ENCODE measurements around the gene PC.
"Not testable (repeated sequence)": the region's sequence is repeated elsewhere in the genome, so short reads cannot be mapped to it uniquely, and the experiment has no call there.

The PC gene

DNA sequence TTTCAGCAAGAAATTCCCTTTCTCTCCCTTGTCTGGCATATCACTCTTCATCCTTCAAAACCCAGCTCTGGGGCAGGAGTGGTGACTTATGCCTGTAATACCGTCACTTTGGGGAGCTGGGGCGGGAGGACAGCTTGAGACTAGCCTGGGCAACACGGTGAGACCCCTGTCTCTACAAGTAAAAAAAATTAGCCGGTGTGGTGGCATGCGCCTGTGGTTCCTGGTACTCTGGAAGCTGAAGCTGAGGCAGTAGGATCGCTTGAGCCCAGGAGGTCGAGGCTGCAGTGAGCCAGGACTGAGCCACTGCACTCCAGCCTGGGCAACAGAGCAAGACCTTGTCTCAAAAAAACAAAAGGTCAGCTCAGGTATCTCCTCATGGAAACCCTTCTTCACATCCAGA, 116.3 kb downstream of the PC start:
- no peak for DNase-seq

DNA sequence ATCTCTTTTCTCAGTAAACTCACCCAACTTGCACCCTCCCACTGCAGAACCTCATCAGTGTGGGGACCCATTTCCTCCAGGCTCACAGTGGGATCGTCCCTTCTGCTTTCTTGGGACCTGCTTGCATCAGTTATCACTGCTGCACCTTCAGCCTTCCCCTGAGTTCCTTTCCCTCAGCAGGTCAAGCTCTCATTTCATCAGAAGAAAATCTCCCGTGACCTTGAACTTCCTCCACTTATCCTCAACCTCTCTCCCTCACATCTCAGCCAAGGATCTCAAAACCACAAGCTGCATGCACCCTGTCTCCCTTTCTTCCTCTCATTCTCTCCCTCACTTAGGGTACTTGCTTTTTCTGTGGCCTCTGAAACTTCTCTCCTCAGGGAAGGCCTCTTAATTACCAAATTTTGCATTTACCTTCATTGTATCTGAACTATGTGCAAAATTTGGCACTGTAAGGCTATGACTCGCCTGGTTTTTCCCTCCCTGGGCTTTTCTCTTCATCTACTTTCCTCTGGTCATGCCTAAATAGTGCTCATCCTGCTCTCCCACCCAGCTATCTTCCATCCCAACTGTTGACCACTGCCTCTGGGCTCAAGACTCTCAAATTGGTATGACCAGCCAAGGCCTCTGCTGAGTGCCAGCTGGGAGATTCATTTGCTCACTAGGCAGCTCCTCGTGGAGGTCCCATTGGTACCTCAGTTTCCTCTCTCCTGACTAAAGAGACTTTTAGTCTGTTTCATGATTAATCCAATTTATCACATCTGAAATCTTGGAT, 117.7 kb downstream of the PC start:
- no peak for DNase-seq

DNA sequence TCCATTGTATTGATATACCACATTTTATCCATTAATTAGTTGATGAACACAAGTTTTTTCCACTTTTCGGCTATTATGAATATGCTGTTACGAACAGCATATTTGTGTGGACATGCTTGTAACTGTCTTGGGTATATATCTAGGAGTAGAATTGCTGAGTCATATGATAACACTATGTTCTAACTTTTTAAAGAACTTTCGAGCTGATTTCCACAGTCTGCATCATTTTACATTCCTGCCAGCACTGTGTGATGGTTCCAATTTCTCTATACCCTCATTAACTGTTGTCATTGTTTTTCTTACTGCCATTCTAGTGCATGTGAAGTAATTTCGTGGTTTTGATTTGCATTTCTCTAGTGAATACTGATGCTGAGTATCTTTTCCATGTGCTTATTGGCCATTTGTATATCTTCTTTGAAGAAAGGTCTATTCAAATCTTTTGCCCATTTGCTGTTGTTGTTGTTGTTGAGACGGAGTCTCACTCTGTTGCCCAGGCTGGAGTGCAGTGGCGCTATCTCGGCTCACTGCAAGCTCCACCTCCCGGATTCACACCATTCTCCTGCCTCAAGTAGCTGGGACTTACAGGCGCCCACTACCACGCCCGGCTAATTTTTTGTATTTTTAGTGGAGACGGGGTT, 122.3 kb downstream of the PC start:
- DNase-seq = no peak

- DNase-seq = no peak
These were observed 123.2 kb downstream of the PC start for GRCh38 chr11:66834943-66835342.

DNA sequence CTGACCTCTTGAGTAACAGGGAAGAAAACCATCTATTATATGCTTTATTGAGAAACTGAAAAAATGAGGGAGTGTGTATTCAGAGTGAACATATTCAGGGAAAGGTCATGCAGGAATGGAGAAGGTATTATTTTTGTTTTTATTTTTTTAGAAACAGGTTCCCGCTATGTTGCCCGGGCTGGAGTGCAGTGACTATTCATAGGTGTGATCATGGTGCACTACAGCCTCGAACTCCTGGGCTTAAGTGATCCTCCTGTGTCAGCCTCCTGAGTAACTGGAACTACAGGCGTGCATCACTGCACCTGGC, 123.7 kb downstream of the PC start:
- DNase-seq = no peak

DNA sequence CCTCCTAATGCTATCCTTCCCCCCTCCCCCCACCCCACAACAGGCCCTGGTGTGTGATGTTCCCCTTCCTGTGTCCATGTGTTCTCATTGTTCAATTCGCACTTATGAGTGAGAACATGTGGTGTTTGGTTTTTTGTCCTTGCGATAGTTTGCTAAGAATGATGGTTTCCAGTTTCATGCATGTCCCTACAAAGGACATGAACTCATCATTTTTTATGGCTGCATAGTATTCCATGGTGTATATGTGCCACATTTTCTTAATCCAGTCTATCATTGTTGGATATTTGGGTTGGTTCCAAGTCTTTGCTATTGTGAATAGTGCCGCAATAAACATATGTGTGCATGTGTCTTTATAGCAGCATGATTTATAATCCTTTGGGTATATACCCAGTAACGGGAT, 133.6 kb downstream of the PC start:
- DNase-seq = not testable (repeated sequence)

DNA sequence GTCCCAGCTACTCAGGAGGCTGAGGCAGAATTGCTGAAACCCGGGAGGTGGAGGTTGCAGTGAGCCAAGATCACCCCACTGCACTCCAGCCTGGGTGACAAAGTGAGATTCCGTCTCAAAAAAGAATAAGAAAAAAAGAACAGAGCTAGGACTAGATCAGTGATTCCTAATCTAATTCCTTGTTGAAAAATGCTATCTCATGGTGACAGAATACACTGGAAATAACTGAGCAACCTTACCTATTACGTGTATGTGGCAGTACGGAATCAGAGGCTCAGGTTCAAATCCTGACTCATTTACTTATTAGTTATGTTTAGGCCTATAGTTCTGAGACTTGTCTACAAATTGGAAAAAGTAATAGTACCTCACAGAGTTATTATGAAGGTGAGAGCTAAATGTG, 134.5 kb downstream of the PC start:
- DNase-seq = no peak

DNA sequence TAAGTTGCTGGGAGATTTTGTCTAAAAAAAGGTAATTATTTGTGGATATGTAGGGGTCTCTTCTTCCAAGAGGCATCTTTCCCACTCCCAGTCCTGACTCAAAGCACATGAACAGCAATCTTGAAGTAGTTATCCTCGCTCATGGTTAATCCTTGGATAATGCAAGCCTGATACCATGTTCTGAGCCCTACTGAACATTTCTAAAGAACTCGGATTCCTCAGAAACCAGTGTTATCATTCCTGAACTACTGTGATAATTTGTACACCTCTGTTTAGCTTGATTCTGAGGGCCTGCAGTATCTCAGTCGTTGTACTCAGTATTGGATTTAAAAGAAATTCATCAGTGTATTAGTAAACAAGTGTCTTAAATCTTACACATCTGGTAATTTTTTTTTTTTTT, 137.3 kb downstream of the PC start:
- DNase-seq = no peak

DNA sequence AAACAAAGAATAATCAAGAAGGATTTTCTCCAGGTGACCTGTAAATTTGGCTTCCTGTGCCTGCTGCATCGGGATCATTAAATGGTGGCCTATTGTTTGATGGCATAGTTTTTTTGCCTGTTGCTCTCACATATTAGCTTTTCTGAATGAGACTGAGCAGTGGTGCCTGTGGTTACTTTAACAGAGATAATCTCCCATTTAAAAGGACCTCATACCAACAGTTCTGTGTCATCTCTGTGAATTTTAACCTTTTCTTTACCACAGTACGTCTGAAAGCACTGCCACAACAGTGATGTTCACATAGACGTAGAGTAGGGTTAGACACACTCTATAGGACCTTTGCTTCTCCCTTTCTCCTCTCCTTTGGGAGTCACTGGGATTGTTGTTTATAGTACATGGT, 137.8 kb downstream of the PC start:
- DNase-seq = no peak

- no peak for DNase-seq
These were observed 139.8 kb downstream of the PC start for GRCh38 chr11:66818231-66818955.

GRCh38 chr11:66815646-66816045, 142.5 kb downstream of the PC start:
- no peak for DNase-seq

GRCh38 chr11:66814678-66815077, 143.5 kb downstream of the PC start:
- DNase-seq = no peak

- DNase-seq = no peak
These were observed 147.5 kb downstream of the PC start for GRCh38 chr11:66810576-66811185.

GRCh38 chr11:66809592-66809991, 148.6 kb downstream of the PC start:
- DNase-seq = no peak

- no peak for DNase-seq
These were observed 157.3 kb downstream of the PC start for GRCh38 chr11:66800720-66801428.

- not testable (repeated sequence) for DNase-seq
These were observed 158.4 kb downstream of the PC start for GRCh38 chr11:66799815-66800214.

All from inflammatory macrophage (primary cell).